ENCODE data around the gene TEFM.
"Not testable (repeated sequence)": the region's sequence is repeated elsewhere in the genome, so short reads cannot be mapped to it uniquely, and the experiment has no call there.

TEFM gene

DNA sequence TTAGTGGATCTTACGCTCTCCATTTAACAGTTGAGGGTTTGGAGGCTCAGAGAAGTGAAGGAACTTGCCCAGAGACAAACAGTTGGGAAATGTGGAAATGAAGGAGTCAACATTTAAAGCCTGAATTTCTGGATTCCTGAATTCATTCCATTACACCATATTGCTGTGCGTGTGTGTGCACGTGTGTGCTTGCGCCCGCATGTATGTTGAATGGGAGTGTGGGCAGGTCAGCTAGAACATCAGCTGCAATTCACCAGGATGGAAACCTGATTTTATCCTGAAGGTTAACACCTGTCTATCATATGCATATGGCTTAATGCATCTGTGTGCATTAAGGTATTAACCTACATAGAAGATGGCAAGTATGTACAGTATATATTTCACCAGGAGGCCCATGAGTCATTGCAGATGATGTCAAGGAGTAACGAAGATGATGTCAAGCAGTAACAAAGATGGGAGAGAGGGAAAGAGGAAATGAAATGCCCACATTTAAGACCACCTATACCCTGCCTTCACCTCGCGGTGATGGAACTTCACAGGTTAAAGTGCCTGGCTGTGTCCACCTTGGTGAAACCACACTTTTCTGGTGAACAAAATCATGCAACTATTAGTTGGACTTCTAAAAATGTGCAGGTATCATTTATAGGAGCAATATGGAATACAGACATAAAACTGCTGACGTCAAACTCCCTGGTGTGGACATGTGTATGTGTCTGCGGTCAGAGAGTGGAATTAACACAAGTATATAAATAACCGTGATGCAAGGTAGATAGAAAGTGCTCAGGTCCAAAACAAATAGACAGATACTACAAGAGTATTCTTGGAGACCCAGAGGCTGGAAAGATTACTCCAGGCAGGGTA, 14.9 kb upstream of the TEFM start:
- DNase-seq (ENCODE audit: low spot score): no peak

DNA sequence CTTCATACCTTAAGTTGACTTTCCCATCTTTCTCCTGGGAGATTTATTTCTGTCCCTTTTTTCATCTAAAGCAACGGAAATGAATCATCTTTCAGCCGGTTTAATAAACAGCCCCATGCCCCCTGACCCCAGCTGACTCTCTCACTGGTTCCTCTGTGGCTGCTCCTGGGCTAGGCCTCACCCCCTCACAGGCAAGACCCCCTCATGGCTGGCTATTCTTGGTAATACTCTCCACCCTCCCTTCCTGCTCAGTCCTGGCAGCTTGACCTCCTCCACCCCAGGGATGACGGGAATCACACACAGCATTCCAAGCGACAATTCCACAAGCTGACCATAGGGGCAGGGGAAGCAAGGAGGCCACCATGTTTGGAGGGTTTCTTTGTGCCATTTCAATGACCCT, 14.2 kb upstream of the TEFM start:
- peak; percentile 69 for DNase-seq (ENCODE audit: low spot score)

DNA sequence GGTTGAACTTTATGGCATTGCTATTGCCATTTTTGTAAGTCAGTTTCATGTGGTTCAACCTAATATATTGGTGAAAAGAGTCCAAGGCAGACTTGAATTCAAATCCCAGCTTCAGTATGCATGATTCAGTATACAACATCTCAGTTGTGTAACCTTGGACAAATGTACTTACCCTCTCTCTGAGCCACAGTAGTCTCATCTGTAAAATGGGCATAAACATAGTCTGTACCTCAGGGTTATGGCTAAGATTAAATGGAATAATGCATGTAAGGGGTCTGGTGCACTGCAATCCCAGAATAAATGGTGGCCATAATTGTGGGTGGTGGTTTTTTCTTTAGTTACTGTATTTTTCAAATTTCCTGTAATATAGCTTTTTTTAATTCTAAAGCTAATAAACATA, 11.0 kb upstream of the TEFM start:
- DNase-seq (ENCODE audit: low spot score): no peak

DNA sequence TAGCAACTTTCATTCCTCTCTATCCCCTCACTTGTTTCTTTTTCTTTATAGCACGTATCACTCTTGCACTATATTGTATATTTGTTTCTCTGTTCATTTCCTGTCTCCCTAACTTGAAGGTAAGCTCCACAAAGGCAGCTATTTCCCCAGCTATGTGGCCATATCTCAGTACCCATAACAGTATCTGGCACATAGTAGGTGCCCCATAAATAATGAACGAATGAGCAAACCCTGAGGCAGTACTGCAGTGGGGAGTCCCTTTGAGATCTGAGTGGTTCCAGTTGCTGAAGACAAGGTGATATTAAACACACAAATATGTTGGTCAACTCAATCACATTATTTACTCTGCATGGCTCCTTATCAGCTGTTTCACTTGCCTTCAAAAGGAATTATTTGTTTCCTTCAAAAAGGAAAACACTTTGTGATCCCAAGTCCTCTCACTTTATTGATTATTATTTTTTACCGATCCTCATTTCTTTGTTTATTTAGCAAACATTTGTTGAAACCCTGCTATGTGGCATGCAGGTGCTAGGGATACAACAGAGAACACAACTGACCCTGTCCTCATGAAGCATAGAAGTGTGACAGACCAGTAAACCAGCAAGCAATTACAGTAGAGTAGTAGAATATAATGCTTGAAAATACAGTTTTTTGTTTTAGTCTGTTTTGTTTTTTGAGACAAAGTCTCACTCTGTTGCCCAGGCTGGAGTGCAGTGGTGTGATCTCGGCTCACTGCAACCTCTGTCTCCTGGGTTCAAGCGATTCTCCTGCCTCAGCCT, 10.0 kb upstream of the TEFM start:
- DNase-seq (ENCODE audit: low spot score): no peak

DNA sequence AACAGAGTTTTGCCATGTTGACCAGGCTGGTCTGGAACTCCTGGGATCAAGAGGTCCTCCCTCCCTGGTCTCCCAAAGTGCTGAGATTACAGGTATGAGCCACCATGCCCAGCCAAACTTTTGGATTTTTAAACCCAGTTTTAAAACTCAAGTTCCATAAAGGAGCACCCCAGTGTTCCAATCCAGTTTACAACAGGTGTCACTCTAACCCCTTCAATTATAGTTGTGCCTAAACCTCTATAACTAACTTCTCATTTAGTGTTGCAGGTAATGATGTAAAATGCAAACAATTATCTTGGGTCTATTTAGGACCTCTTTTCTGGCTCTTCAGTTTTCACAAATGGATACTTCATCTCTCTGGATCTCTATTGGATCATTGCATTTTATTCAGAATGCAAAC, 7.9 kb upstream of the TEFM start:
- no peak for DNase-seq (ENCODE audit: low spot score)

DNA sequence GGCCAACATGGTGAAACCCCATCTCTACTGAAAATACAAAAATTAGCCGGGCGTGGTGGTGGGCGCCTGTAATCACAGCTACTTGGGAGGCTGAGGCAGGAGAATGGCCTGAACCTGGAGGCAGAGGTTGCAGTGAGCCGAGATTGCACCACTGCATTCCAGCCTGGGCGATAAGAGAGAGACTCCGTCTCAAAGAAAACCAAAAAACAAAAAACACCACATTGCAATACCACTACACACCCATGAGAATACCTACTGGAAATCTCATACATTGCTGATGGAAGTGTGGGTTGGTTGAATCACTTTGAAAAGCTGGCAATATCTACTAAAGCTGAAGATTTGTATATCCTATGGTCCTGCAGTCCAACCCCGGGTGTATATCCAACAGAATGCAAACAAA, 4.1 kb upstream of the TEFM start:
- not testable (repeated sequence) for DNase-seq (ENCODE audit: low spot score)

DNA sequence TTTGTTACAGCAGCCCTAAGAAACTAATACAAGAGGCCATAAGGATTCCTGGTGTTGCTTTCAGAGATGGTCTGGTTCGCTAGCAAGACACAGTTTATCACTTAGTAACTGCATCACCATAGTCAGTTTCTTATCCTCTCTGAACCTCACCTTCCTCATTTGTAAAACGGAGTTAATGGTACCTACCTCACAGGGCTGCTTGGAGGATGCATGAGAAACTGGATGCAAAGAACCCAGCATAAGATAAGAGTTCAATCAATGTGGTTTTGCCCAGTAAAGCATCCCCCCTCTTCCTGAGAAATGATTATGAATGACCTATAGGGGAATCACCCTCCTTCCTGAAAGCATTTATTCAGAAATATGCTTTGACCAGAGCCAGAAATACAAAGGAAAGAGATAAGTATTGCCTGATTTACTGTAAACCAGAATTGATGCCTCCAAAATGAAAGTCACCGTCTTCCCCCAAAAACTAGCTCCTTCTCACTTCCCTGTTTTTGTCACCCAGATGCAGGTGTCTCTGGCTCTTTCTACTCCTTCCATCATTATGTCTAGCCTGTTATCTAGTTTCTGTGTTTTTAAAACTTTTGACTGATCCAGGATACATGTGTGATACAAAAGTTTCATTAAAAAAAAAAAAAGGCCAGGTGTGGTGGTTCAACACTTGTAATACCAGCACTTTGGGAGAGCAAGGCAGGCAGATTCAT, 2.8 kb upstream of the TEFM start:
- DNase-seq (ENCODE audit: low spot score): no peak

DNA sequence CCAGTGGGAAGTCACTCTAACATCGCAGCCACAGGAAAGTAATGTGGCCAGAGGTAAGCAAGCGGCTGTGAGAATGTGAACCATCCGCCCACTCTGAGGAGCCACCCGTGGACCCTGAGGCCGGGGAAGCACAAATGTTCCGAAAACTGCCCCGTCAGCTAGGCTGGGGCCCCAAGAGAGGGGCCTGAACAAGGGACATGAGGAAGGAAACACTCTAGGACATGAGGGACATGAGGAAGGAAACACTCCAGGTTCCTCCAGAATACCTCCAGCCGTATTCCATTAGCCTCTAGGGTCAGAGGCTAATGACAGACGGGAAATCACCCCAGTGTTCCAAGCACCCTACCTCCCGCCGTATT, 317 bp downstream of the TEFM start:
- peak; percentile 56 for DNase-seq (ENCODE audit: low spot score)

DNA sequence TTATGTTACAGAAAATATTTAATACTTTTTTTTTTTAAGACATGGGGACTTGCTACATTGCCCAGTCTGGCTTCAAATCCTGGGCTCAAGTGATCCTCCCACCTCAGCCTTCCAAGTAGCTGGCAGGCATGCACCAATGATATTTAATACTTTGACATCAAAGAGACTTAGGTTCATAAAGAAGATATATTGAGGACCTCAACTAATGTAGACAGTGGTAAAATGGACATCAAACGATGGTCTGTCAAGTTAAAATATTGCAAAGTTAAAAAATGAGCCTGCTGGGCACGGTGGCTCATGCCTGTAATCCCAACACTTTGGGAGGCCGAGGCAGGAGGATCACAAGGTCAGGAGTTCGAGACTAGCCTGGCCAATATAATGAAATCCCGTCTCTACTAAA, 8.7 kb downstream of the TEFM start:
- no peak for DNase-seq (ENCODE audit: low spot score)

DNA sequence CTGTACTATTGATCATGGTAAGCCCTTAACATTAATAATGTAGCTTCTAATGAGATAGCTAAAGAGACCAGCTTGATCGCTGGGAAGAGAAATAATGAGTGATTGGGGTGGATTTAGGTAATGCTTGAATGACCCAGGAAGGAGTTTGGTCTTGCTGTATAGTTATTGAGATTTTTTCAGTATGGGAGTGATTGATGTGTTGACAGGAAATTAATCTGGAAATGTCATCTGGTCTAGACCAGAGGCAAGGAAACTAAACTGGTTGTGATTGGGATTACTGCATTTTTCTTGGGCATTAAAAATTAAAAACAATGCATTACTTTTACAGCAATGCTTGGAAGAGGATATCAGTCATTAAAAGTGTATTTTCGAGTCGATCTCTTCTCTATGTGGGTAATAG, 11.8 kb downstream of the TEFM start:
- no peak for DNase-seq (ENCODE audit: low spot score)

DNA sequence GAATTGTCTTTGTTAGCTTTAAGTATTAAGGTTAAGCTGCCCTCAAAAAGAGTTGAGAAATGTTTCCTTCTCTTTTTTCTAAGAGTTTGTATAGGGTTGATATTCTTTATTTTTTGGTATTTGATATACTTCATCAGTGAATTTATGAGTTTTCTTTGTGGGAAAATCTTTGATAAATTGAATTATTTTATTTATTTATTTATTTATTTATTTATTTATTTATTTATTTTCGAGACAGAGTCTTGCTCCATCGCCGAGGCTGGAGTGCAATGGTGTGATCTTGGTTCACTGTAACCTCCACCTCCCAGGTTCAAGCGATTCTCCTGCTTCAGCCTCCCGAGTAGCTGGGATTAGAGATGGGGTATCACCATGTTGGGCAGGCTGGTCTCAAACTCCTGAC, 19.9 kb downstream of the TEFM start:
- no peak for DNase-seq (ENCODE audit: low spot score)

DNA sequence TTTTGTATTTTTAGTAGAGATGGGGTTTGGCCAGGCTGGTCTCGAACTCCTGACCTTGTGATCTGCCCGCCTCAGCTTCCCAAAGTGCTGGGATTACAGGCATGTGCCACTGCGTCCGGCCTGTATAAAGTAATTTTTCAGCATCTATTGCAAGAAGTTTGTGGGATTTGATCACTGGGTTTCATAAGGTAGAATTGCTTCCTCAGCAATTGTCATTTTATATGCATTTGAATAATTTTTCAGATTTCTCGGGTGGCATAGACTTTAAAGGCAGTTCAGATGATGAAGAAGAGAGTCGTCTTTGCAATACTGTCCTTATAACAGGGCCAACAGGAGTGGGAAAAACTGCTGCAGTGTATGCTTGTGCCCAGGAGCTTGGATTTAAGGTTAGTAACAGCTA, 37.0 kb downstream of the TEFM start:
- no peak for DNase-seq (ENCODE audit: low spot score)

DNA sequence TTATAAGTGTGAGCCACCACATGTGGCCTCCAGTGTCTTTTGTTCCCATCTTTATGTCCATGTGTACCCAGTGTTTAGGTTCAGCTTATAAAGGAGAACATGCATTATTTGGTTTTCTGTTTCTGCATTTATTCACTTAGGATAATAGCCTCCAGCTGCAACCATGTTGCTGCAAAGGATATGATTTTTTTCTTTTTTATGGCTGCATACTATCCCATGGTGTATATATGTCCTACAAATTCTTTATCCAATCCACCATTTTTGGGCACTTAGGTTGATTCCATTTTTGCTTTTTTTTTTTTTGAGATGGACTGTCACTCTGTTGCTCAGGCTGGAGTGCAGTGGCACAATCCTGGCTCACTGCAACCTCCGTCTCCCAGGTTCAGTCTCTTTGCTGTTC, 41.4 kb downstream of the TEFM start:
- no peak for DNase-seq (ENCODE audit: low spot score)

DNA sequence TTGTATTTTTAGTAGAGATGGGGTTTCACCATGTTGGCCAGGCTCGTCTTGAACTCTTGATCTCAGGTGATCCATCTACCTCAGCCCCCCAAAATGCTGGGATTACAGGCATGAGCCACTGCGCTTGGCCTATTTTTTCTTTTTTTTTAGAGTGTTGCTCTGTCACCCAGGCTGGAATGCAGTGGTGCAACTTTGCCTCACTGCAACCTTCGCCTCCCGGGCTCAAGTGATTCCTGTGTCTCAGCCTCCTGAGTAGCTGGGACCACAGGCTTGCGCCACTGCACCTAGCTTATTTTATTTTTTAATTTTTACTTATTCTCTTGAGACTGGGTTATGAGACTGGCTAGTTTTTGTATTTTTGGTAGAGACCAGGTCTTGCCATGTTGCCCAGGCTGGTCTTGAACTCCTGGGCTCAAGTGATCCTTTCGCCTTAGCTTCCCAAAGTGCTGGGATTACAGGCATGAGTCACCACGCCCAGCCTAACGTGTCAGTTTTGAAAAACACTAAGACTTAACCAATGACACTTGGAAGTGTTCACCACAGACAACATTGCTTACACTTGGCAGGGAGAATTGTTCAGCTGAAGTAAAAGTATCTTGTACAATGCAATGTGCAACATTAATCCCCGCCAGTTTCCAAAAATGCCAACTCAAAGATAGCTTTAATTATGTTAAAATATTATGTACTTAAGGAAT, 47.3 kb downstream of the TEFM start:
- DNase-seq (ENCODE audit: low spot score): no peak

DNA sequence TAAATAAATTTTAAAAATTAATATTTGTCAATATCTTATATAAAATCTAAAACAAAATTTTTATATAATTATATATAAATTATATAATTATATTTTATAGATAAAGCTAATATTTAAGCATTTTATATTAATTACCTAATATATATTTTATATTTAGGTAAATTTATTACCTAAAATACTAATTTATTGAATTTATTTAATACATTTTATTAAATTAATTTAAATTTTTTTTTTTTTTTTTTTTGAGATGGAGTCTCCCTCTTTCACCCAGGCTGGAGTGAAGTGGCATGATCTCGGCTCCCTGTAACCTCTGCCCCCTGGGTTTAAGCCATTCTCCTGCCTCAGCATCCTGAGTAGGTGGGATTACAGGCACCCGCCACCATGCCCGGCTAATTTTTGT, 51.9 kb downstream of the TEFM start:
- no peak for DNase-seq (ENCODE audit: low spot score)

Data from ecto neural progenitor cell (in vitro differentiated cells).